ENCODE results near the gene CDKN2B-AS1. TPM values are rescaled to one million over a fixed set of nuclear protein-coding genes. Genes with fewer than 3 reads are reported as not detected.

CDKN2B-AS1 gene
- total RNA-seq, 1 donor from 2014 or later: 1.4 TPM

GRCh38 chr9:21998026-21998425 lies 3.4 kb downstream of the CDKN2B-AS1 start:
- DNase-seq (ENCODE audit: low spot score) (no peak), ATAC-seq (no peak)
- intact Hi-C loops (cut with DNase I): no loop called here

GRCh38 chr9:22002038-22002437 lies 7.4 kb downstream of the CDKN2B-AS1 start:
- intact Hi-C loops (cut with DNase I): no loop called here
- ATAC-seq: no peak

GRCh38 chr9:22005021-22005701 lies 10.6 kb downstream of the CDKN2B-AS1 start:
- ATAC-seq (no peak), DNase-seq (ENCODE audit: low spot score) (no peak)
- intact Hi-C loops (cut with DNase I): no loop called here

More at GRCh38 chr9:22002038-22002437, 7.4 kb downstream of the CDKN2B-AS1 start:
- DNase-seq (ENCODE audit: low spot score): no peak

- no peak for DNase-seq (ENCODE audit: low spot score)
- no peak for ATAC-seq
- intact Hi-C loops (cut with DNase I): no loop called here
Measured at GRCh38 chr9:22005702-22006606, 11.4 kb downstream of the CDKN2B-AS1 start.

GRCh38 chr9:22008384-22008716 lies 13.8 kb downstream of the CDKN2B-AS1 start:
- DNase-seq (ENCODE audit: low spot score): no peak
- intact Hi-C loops (cut with DNase I): no loop called here
- ATAC-seq: no peak

- peak; percentile 98 for DNase-seq (ENCODE audit: low spot score)
- peak; percentile 99 for ATAC-seq
- intact Hi-C loops (cut with DNase I): no loop called here
Measured at GRCh38 chr9:22008717-22009505, 14.3 kb downstream of the CDKN2B-AS1 start, which contains the start of gene CDKN2B. Gene CDKN2B (minus strand): TSS chr9:22009305. CDS start chr9:22008953, 352 bp downstream.

GRCh38 chr9:22009506-22009867 lies 14.9 kb downstream of the CDKN2B-AS1 start:
- DNase-seq (ENCODE audit: low spot score) (no peak), ATAC-seq (no peak)
- intact Hi-C loops (cut with DNase I): no loop called here

GRCh38 chr9:22010866-22011625 lies 16.5 kb downstream of the CDKN2B-AS1 start:
- intact Hi-C loops (cut with DNase I): loop anchor here (10.0 kb wide), 1 partner anchor 196 kb away; no protein-coding TSS in a partner anchor
- no peak for ATAC-seq
- DNase-seq (ENCODE audit: low spot score): peak; percentile 60

- no peak for ATAC-seq
- DNase-seq (ENCODE audit: low spot score): no peak
- intact Hi-C loops (cut with DNase I): no loop called here
Measured at GRCh38 chr9:22022396-22022795, 27.8 kb downstream of the CDKN2B-AS1 start.

- intact Hi-C loops (cut with DNase I): no loop called here
- DNase-seq (ENCODE audit: low spot score) (no peak), ATAC-seq (no peak)
Measured at GRCh38 chr9:22026696-22027095, 32.1 kb downstream of the CDKN2B-AS1 start.

- DNase-seq (ENCODE audit: low spot score) (no peak), ATAC-seq (no peak)
- intact Hi-C loops (cut with DNase I): no loop called here
Measured at GRCh38 chr9:22028394-22028793, 33.8 kb downstream of the CDKN2B-AS1 start.

- intact Hi-C loops (cut with DNase I): no loop called here
- DNase-seq (ENCODE audit: low spot score): no peak
- ATAC-seq: no peak
Measured at GRCh38 chr9:22029231-22029630, 34.6 kb downstream of the CDKN2B-AS1 start.

GRCh38 chr9:22030101-22030598 lies 35.6 kb downstream of the CDKN2B-AS1 start:
- no peak for DNase-seq (ENCODE audit: low spot score)
- ATAC-seq: peak; percentile 69
- intact Hi-C loops (cut with DNase I): no loop called here

- no peak for ATAC-seq
- intact Hi-C loops (cut with DNase I): no loop called here
Measured at GRCh38 chr9:22031655-22032411, 37.2 kb downstream of the CDKN2B-AS1 start.

GRCh38 chr9:22033012-22033630 lies 38.5 kb downstream of the CDKN2B-AS1 start:
- intact Hi-C loops (cut with DNase I): no loop called here
- DNase-seq (ENCODE audit: low spot score): no peak
- no peak for ATAC-seq

More at GRCh38 chr9:22031655-22032411, 37.2 kb downstream of the CDKN2B-AS1 start:
- no peak for DNase-seq (ENCODE audit: low spot score)

- intact Hi-C loops (cut with DNase I): no loop called here
- DNase-seq (ENCODE audit: low spot score): no peak
- no peak for ATAC-seq
Measured at GRCh38 chr9:22035591-22036011, 41.0 kb downstream of the CDKN2B-AS1 start.

GRCh38 chr9:22036866-22037626 lies 42.5 kb downstream of the CDKN2B-AS1 start:
- DNase-seq (ENCODE audit: low spot score) (no peak), ATAC-seq (no peak)
- intact Hi-C loops (cut with DNase I): no loop called here

All from sciatic nerve (tissue), 2 donors.